ENCODE results near the gene SLC45A1.
"Not testable (repeated sequence)": the region's sequence is repeated elsewhere in the genome, so short reads cannot be mapped to it uniquely, and the experiment has no call there.

The SLC45A1 gene

DNA sequence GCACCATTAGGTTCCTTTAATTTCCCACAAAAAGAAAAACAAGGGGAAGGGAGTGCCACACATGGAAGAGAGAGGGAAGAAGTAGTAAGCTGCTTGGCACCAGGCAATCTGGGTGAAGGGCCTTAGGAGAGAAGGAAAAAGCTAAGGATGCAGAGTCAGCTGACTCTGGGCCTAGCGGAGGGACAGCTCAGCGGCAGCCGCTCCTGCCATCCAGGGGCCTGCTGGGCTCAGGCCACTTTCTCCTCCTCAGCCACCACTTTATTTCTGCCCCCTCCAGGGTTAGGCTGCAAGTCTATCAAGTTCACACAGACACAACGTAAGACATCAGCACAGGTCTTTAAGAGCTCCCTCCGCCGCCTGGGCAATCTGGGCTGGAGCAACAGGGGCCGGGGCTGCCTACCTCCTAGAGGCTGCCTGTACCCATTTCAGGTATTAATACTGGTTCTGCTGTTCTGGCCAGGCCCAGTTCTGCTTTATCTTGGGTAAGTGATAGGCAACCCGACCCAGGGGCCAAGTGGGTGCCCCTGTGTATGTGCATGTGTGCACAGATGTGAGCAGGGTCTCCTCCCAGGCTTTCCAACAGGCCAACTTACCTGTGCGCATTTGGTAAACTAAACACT, 53.6 kb downstream of the SLC45A1 start:
- DNase-seq: no peak

DNA sequence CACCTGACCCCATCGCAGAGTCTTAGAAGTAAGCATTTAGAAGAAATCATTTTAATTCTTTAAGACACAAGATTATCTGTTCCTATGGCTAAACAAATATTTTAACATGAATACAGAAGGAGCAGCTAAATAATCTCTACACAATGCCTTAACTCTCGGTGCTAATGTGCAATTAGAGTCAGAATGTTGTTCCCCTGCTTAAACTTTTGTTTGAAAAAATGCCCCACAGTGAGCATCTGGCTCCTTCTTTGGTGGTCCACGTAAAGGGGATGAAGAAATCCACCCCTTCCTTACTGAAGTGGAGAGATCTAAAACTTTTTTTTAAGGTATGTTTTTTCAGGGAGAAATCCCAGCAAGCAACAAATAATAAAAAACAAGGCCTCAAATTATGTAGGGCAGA, 55.2 kb downstream of the SLC45A1 start:
- DNase-seq: no peak

DNA sequence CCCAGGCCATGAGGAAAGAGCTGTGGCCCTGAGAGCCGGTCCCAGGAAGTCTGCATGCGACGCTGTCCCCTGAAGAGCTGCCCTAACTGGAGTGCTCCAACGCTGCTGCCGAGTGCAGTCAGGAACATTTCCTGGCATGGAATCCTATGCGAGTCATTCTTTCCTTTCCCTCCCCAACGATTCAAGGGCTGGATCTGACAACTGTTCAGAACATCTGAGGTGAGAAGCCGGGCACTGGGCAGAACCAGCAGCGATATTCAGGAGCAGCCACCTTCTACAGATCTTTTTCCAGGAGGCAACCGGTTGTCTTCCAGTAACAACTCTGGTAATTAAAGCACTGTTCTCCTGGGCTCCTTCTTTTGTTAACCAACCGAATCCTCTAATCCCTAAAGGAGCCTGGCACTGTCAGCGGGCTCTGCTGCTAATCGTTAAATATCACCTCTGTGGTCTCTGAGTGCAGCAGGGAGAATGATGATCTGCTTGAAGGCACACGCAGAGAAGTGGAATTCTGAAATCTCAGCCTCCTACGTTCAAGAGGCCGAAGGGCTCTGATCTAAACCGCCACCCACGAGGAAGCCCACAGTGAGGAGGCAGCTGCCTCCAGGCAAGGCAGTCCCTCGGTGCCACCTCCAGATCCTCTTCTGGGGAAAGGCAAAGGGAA, 55.8 kb downstream of the SLC45A1 start:
- no peak for DNase-seq

DNA sequence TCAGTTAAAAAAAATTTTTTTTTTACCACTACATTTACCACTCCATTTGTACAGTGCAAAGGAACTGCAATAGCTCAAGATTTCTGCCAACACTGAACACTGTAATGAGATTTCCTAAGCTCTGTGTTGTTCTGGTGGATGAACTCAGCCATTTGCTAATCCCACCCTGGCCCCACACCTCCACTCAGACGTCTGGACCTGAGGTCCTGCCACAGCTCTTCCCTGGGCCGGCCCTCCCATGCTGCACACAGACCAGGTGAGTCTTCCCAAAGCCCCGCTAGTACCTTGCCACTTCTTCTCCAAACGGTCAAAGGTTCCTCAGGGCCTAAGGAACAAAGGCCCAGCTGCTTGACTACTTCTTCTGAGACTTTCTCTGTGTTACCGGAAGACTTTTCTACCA, 56.4 kb downstream of the SLC45A1 start:
- DNase-seq: no peak

DNA sequence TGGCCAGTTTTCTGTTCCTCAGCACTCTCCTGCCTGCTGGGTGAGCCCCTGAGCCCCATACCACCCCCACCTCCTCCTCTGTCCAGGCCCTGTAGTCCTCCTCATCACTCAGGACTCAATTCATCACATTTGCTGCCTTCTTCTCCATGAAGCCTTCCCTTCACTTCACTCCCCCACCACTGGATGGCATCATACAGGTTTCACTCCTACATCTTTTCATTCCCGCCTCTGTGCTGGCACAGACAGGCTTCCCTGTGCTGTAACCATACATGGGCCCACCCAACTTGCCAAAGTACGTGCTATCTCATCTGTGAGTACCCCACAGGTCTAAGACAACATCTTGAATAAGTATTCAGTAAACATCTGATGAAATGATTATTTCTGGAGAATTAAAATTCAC, 56.9 kb downstream of the SLC45A1 start:
- peak in 1 of 2 donors; percentile 32 for DNase-seq

DNA sequence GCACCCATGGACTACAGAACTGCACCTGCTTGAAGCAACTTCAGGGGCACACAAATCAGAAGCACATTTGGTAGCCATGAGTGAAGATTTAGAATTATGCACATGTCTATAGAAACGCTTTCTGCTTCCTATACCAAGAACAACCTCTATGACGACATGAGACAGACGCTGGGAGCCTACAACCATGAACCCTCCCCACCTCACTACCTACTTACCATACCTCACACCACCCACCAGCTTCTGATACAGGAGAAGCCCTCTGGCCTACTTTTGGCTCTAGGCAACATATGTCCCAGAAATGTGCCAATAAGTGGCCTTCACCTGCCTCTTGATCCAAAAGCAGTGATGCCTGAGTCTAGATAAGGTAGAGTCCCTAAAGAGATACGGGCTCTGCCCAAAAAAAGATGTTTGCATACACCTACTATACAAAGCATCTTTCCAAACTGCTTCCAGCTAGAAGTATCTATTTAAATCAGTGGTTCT, 58.5 kb downstream of the SLC45A1 start:
- DNase-seq: no peak

DNA sequence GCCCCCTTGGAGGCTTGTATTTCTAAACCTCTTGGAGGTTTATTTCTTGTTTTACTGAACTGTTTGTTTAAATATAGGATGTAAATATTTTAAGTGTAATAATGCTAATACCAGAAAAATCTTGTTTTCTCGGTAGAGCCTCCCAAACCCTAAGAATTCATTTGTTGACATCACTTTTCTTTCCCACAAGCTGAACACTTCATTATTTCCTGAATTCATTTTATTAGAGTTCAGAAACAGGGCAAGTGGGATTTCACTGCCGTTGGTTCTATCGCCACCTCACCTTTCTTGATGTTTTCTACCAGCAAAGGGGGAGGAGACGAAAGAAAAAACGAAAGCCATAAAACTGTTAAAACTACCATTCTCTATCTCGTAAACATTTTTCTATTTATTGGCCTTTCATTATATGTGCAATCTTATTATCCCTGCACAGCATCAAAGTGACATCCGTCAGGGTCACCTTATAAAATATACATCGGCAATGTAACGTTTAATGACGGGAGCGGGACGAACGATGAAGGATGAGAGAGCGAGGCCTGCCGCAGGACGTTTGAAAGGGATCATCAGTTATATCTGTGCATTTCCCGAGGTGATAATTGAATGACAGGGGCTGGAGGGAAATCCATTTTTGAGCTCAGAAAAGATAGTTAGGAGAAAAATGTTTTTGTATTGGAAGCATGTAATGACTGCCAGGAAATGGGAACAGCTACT, 59.5 kb downstream of the SLC45A1 start:
- no peak for DNase-seq

DNA sequence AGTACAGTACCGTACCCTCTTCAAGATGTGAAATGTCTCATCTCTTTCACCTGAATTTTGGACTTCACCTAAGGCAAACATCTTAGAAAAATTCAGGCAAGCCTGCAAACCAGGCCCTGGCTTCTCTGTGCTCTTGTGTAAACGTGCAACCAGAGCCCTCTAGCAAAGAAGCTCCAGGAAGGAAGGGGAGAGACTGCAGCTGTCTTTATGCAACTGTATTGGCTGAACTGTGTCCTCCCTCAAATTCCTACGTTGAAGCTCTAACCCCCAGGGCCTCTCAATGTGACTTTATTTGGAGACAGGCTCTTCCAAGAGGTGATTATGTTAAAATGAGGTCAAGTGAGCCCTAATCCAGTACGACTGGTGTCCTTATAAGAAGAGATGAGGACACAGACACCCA, 60.3 kb downstream of the SLC45A1 start:
- DNase-seq: no peak

DNA sequence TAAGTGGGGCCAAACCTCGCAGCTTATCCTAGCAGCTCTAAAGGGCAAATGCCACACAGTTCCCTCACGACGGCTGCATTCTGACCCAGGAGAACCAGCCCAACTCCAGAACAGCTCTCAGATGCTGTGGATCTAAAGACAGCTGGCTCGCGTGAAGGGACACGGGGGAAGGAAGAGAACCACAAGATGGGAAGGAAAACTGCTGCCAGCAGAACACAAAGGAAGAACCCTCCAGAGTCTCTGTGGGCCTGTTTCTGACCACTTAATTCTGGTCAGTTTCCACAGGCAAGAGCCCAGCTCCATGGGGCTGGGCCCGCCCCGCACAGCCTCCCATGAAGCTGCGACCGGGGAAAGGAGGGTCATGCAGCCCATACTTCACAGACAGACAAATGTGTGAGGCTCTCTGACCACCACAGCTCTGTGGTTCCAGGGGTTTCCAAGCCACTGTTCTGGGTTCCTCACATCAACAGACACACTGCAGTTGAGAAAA, 61.1 kb downstream of the SLC45A1 start:
- DNase-seq: no peak

DNA sequence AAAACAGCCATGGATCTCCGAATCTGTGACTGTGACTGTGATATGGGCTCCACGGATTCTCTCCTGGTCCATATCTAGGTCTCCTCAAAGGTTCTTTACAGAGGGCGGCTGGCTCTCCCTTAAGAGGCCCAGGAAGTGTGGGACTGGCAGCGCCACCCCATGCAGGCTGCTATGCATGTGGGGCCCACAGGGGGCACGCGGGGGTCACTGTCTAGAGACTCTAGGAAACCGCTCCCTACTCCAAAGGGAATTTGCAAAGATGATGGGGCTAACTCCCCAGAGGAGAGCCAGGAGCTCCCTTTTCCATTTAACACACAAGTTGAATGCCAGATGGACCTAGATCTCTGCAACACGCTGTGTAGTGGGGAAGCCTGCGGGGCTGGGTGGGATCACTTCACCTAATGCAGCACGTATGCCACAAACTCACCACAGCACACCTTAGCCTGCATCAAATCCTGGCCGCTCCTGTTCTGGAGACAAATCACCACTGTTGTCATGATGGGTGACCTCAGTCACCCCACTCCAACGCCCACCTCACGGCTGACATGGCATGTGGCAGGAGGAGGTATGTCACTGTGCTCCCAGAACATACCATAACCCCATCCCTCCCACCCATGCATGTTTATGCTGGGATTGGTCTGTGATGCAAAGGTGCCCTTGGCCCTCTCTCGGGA, 61.7 kb downstream of the SLC45A1 start:
- no peak for DNase-seq

DNA sequence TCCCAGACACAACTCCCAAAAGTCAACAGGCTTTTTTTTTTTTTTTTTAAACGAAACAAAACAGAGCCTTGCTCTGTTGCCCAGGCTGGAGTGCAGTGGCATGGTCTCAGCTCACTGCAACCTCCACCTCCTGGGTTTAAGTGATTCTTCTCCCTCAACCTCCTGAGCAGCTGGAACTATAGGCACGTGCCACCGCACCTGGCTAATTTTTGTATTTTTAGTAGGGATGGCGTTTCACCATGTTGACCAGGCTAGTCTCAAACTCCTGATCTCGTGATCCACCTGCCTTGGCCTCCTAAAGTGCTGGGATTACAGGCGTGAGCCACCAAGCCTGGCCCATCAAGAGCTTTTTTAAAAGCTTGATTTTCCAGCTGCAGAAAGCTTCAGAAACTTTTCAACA, 62.4 kb downstream of the SLC45A1 start:
- not testable (repeated sequence) for DNase-seq

DNA sequence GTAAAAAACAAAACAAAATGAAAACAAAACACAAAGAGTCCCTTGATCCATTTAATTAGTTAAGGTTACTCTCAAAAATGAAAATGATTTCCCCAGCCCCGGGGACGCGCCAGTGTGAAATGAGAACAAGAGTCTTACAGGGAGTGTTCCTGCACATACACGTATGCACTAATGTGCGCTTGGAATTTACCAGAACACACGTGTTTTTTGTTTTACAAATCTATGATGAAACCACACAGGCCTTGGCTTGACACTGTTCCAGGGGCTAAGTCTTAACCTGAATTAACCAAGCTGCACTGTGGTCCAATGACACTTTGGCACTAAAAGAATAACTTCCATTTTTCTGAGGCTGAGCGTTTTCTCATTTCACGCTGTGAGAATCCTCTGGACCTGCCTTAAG, 63.7 kb downstream of the SLC45A1 start:
- no peak for DNase-seq

DNA sequence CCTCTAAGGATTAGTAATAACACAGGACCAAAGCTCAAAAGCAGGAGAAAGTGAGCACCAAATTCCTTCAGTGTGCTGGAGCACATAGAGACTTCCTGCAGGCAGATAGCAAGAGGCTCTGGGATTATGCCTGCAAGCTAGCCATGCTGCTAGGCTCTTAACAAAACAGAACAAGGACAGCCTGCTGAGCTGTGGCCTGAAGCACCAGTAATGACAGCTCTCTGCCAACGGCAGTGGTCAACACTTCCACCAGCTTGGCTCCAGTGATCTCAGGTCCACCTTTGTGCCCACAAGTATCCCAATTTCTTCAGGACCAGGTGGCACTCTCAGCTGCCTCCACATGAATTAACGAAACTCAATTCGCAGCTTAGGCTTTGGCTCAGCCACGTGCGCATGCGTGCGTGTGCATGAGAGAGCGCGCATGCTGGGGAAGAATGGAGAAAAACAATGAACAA, 64.2 kb downstream of the SLC45A1 start:
- no peak for DNase-seq

DNA sequence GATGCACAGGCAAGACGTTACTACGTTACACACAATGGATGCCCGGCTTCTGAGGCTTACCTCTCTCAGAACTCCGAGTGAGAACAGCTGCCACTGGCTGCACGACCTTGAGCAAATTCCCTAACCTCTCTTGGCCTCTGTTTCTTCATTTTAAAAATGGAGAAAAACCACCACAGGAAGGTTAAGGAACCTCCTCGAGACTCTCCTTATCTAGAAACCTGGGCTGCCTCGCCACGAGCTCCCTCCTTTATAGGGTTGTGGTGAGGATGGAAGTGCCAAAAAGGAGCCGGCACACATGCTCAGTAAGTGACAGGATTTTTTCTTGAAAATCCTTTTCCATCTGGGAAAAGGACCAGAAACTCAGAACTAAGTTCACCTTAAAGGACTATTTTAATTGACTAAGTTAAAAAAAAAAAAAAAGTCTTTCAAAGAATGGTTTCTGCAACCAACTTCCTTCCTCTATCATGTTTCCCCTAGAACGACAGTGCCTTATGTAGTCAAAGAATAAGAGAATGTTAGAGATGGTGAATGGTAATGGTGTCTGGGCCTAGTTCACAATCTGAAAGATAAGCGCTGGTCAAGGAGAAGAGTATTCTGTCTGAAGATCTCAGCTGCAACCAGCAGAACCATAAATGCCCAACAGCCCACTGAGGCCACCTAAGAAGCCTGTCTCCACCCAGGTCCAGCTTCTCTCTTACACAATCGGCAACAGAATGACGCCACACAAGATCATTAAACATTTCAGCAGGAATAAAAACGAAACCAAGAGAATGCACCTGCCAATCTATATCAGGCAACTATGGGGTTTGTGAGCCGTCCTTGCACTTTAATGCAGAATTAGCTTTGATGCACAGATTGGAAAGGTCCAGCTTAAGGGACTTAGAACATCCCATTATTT, 64.9 kb downstream of the SLC45A1 start:
- no peak for DNase-seq

DNA sequence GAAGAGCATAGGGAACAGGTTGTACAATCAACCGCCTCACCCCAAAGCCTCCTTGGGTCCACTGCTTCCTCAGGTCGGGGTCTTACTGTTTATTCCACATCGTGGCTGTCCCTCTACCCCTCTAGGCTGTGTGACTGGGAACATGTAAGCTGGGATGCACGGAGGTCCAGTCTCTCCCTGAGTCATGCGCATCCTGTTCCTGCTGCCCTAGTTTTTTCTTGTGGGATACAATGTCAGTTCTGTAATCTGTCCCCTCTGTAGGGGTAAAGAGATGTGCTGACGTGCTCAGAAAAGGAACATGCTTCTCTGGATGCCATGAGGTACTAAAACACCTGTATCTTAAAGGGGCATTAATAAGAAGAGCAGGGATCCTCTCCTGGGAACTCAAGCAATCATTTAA, 66.2 kb downstream of the SLC45A1 start:
- DNase-seq: no peak

DNA sequence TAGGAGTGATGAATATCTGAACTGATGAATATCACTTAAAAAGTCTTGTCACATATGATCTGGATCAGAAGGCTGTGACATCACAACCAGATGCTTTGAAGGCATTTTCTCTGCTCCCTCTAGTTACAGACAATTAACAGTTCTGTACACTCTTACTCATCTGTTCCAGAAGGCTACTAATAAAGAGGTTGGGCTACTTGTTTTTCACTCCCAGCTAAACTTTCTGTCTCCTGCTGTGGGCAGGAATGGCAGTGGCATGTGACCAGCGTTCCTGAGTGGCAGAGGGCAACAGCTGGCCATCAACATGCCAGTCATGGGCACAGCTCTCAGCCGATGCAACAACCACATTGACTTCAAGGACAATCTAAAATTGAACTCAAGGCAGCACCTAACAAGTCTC, 66.7 kb downstream of the SLC45A1 start:
- no peak for DNase-seq

DNA sequence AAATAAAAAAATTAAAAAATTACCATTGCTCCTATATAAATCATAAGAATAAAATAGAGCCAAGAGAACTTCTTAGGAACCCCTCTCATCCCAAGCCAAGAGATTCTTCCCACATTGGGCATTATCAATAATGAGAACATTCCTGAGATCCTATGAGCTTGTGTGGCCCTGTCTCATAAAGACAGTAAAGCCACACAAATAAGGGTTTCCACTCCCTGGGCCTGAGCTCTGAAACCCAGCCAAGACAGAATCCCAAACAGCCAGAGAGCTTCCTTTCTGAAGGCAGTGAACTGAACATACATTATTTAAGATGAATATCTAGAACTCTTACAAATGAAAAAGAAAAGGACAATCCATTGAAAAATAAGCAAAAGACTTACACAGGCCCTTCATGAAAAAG, 68.3 kb downstream of the SLC45A1 start:
- no peak for DNase-seq

DNA sequence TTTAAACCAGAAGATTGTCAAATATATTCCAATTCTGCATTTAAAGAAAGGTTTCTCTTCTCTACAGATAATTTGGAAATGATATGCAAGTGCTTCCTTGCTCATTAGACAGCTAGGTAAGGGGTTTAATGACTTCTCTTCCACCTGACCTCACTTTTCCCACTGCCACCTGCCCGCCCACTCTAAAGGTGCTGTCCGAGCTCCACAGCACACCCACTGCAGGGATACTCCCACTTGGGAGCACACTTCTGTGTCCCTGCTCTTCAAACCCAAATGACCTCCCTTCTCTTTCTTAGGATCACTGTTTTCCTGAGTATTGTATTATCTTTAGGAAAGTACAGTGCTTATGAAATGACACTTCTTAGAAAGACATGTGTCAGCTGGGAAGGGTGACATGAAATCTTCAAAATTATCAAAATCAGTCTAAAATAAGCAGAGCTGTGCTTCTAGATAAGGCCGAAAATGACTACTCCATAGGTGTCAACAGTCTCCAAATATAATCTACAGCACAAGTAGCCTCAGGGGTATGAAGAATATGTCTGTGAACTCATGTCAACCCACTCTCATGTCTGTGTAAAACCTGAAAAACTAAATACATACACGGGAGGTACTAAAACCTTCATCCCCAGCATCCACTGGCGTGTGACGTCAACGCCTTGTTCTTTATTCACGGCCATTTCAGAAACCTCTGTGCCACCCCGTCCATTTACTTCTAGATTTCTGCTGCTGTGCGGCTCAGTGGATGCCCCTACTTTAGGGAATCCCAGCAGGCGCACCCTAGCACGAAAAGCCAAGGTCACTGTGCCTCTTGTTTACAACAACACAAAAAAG, 71.0 kb downstream of the SLC45A1 start:
- DNase-seq: no peak

DNA sequence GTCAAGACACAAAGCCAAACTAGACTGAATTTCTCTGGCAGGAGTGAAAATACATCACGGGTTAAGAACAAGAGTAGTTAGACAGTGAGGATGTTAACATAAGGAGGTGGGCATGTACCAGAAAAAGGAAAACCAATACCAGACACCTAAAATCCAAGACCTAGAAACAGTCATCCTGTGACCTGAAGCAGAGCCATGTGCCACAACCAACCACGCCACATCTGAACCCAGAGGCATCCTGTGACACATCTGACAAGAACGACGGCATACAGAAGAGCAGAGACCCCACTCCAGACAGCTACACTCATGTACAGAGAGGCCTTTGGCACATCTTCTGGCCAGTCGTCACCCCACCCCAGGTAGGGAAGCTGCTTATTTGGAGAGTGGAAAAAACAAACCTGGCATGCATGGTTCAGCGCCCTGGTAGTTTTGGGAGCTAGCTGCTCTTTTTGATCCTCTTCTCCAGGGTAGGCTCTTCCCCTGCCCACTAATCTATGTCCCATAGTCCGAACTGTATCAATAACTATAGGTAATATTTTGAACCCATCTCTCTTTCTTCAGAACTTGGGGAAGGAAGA, 72.1 kb downstream of the SLC45A1 start:
- no peak for DNase-seq

DNA sequence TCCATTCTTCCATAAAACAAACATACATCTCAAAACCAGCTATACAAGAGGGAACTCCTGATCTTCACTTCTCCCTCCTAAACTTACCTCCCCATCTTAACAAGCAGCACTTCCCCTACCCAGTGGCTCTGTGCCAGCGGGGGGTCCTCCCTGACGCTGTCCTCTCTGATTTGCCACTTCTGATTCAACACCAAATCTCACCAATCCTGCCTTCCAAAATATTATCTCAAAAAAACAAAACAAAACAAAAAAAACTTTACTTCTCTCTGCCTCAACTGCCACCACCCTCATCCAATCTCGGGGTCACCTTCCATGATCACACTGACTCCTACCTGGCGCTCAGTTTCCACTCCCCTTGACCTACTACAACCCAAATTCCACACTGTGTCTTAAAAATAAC, 72.8 kb downstream of the SLC45A1 start:
- no peak for DNase-seq

DNA sequence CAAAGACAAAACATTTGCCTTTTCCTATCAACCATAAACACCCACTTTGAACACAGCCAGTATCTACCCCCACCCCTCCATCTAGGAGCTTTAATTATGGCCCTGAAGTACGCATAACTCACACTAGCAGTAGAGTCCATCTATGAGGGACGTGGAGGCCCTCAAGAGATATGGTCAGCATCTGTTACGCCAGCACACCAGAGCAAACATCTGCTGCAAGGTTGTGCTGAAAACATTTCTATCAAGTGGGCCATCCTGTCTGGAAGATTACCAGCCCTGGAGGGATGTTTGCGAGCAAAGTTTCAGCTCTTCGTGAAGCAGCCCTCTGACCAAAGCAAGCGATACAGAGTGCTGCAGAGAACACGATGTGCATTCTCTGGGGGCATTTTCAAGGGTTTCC, 74.6 kb downstream of the SLC45A1 start:
- no peak for DNase-seq

All from activated CD4-positive, alpha-beta T cell treated with anti-CD3 and anti-CD28 coated beads for 4 hours (primary cell).